Stimulated activated CD8-positive, alpha-beta memory T cell treated with anti-CD3 and anti-CD28 coated beads, Interleukin-7, amount 100 ng/mL, for 48 hours (primary cell): ENCODE measurements around the gene SEC23IP.
"Not testable (repeated sequence)": the region's sequence is repeated elsewhere in the genome, so short reads cannot be mapped to it uniquely, and the experiment has no call there.

Experiments used
- DNase-seq, 2 donors: peaks; one replicate each; pipeline ENCODE4 v3.0.0-alpha.2; 2020; ENCODE audit warnings: low read depth in 1 of 2; ENCODE audit errors: extremely low read depth in 1 of 2

Gene SEC23IP

GRCh38 chr10:119878524-119878923 lies 14.0 kb upstream of the SEC23IP start:
- no peak for DNase-seq

- DNase-seq, result not testable (repeated sequence)
Observed at GRCh38 chr10:119883901-119884611, 8.5 kb upstream of the SEC23IP start.

- DNase-seq, result not testable (repeated sequence)
Observed at GRCh38 chr10:119886070-119886469, 6.5 kb upstream of the SEC23IP start.

DNA sequence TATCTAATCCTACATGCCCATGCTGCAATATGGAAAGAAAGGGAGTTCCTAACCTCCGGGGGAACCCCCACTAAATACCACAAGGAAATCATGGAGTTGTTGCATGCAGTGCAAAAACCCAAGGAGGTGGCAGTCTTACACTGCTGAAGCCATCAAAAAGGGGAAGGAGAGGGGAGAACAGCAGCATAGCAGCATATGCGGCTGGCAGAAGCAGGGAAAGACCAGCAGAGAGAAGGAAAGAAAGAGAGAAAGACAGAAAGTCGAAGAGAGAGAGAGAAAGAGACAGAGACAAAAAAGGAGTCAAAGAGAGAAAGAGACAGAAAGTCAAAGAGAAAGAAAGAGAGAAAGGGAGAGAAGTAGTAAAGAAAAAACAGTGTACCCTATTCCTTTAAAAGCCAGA lies 3.8 kb upstream of the SEC23IP start:
- DNase-seq, result not testable (repeated sequence)

GRCh38 chr10:119889201-119889600 lies 3.3 kb upstream of the SEC23IP start:
- not testable (repeated sequence) for DNase-seq

DNA sequence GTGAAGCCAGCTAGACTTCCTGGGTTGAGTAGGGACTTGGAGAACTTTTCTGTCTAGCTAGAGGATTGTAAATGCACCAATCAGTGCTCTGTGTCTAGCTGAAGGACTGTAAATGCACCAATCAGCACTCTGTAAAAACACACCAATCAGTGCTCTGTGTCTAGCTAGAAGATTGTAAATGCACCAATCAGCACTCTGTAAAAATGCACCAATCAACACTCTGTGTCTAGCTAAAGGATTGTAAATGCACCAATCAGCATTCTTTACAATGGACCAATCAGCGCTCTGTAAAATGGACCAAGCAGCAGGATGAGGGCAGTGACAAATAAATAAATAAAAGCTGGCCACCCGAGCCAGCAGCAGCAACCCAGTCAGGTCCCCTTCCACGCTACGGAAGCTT lies 2.2 kb upstream of the SEC23IP start:
- DNase-seq, result not testable (repeated sequence)

GRCh38 chr10:119891849-119892187 lies 712 bp upstream of the SEC23IP start:
- not testable (repeated sequence) for DNase-seq

DNA sequence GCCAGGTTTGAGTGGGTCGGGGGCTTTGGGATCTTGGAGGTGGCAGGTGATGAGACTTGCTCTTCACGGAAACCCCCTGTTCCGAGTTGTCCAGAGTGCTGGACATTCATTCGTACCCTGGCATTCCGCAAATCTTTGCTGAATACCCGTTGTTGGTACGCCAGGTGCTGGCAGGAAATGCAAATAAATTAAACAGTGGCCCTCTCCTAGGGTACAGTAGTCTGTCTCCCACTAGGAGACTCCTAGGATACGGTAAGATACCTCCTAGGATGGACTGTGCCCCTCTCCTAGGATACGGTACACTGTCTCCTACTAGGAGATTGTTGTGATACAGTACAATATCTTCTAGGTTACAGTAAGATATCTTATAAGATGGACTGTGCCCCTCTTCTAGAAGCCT lies 544 bp downstream of the SEC23IP start:
- no peak for DNase-seq

- DNase-seq, result no peak
Observed at GRCh38 chr10:119893845-119894427, 1.4 kb downstream of the SEC23IP start.

- no peak for DNase-seq
Observed at GRCh38 chr10:119896061-119896655, 3.6 kb downstream of the SEC23IP start.

GRCh38 chr10:119896937-119897770 lies 4.6 kb downstream of the SEC23IP start:
- DNase-seq, result no peak

DNA sequence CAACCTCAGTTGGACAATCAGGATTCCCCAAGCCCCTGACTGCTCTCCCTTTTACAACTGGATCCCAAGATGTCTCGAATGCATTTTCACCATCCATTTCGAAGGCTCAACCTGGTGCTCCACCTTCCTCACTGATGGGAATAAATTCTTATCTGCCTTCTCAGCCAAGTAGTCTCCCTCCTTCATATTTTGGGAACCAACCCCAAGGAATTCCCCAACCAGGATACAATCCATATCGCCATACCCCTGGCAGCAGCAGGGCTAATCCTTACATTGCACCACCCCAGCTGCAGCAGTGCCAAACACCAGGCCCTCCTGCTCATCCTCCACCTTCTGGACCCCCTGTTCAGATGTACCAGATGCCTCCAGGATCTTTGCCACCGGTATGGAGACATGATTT lies 6.0 kb downstream of the SEC23IP start:
- DNase-seq, result no peak

- no peak for DNase-seq
Observed at GRCh38 chr10:119903946-119904666, 11.6 kb downstream of the SEC23IP start.

DNA sequence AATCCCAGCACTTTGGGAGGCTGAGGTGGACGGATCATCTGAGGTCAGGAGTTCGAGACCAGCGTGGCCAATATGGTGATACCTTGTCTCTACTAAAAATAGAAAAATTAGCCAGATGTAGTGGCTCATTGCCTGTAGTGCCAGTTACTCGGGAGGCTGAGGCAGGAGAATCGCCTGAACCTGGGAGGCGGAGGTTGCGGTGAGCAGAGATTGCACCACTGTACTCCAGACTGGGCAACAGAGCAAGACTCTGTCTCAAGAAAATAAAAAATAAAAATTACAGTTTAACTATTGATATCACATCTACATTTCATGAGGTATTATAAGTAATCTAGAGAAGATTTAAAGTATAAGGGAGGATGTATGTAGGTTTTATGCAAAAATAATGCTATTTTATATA lies 15.2 kb downstream of the SEC23IP start:
- not testable (repeated sequence) for DNase-seq

DNA sequence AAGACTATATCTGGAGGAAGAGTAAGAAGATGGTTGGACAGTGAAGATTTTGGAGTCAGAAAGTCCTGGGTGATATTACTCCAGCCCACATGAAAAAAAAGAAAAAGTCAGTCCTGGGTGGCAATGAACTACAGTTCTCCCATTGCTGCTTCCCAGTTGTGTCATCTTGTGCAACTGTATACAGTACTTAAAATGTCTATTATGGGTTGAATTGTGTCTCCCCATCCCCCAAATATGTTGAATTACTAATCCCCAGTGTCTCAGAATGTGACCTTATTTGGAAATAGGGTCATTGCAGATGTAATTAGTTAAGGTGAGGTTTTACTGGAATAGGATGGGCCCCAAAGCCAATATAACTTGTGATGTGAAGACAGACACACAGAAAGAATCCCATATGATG lies 15.6 kb downstream of the SEC23IP start:
- no peak for DNase-seq

DNA sequence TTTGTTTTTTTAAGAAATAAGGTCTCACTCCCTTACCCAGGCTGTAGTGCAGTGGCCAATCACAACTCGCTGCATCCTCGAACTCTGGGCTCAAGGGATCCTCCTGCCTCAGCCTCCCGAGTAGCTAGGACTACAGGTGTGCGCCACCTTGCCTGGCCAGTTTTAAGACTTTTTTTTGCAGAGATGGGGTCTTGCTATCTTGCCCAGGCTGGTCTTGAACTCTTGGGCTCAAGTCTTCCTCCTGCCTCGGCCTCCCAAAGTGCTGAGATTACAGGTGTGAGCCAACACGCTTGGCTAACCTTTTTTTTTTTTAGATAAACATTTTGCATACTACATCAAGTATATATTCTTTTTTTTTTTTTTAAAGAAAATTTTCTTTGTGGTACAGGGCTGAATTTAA lies 18.2 kb downstream of the SEC23IP start:
- DNase-seq, result no peak

DNA sequence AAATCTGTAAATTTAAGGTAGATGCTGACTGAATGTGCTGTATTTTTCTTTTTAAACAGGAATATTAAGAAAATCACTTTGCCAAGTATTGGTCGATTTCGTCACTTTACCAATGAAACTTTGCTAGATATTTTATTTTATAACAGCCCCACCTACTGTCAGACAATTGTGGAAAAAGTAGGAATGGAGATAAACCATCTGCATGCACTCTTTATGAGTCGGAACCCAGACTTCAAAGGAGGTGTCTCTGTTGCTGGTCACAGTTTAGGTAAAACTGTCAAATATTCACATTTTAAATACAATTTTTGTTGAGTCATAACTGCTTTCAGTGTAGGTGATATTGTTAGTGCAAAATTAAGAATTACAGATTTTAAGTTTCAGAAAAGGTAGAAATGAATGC lies 25.2 kb downstream of the SEC23IP start:
- DNase-seq, result no peak

- DNase-seq, result no peak
Observed at GRCh38 chr10:119919271-119919670, 26.7 kb downstream of the SEC23IP start.

DNA sequence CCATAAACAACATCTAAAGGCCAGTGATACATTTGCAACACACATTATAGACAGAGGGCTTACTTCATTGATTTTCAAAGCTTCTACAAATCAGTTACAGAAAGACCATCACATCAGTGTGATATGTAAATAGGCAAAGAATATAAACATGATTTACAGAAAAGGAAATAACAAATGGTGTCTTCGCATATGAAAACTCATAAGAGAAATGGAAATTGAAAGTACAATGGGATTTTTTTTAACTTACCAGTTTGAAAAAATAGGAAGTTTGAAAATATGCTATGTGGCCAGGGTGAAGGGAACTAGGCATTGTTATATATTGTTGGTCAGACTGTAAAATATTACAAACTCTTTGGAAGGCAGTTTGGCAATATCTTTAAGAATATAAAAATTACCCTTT lies 27.3 kb downstream of the SEC23IP start:
- DNase-seq, result no peak

GRCh38 chr10:119928411-119928810 lies 35.9 kb downstream of the SEC23IP start:
- no peak for DNase-seq

- no peak for DNase-seq
Observed at GRCh38 chr10:119931871-119932270, 39.3 kb downstream of the SEC23IP start.
